Measurements from ENCODE around the gene LMO1. TPM values are rescaled to one million over a fixed set of nuclear protein-coding genes. Genes with fewer than 3 reads are reported as not detected.

Gene LMO1
- total and polyA plus RNA-seq, 10 of the 15 experiments (the other 5 are each of a cell fraction or from before 2014, with no cell fraction given), result not detected

DNA sequence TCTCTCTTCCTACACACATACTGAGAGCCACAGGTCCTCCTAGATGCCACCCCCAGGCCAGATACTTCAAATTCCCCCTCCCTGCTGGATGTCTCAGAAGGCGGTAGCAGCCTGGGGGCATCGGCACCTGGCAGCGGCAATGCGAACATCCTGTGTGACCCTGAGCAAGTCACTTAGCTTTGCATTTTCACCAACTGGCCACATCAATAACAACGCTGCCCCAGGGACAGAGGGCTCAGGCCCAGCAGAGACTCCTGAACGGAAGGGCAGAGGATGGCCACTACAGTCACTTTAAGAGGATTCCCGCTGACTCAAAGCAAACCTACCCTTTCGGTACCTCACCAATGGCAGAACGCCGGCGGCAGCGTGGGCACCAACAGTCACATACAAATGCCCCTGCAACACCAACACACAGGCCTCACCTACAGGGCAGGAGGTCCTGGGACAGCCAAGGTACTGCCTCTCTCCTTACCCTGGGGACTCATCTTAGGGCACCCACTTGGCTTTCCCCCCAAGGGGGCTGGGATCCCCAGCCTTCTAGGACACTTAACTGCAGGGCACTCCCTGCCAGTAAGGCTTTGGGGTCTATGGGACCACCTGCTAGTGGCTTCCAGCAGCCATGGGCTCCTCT lies 1.6 kb downstream of the LMO1 start:
- ChIA-PET CTCF (interaction anchor here (0.7 to 4.4 kb wide), 4 partner anchors 39 to 304 kb away, joined by 3 to 50 read pairs (median 24); no protein-coding TSS in a partner anchor), RAD21 (ENCODE audit: unreplicated experiment) (interaction anchor here (1.8 to 1.9 kb wide), 2 partner anchors 15 to 305 kb away, joined by 8 to 10 read pairs; no protein-coding TSS in a partner anchor), SMC1A (ENCODE audit: uncharacterized antibody, unreplicated experiment) (interaction anchor here (1.7 kb wide), 1 partner anchor 24 kb away, joined by 3 read pairs; no protein-coding TSS in a partner anchor), POLR2A (no interaction called here)
- DNase-seq (ENCODE audit: low read depth, low spot score), result no peak
- no peak overlapping the region for H3K27ac ChIP-seq (ENCODE audit: control insufficient read depth, insufficient read depth)
- H3K4me1 ChIP-seq (ENCODE audit: control insufficient read depth, insufficient read depth, low read length), result no peaks in the 10 kb centered on the region
- in situ Hi-C loops (cut with MboI) (no loop called here), intact Hi-C loops (cut with micrococcal nuclease; ENCODE audit: unreplicated experiment) (loop anchor here (5.0 kb wide), 1 partner anchor 70 kb away; no protein-coding TSS in a partner anchor)
- ATAC-seq, result no peak
- no peak for TF ChIP-seq TARDBP (IDR thresholded peaks at IDR 0.05; ENCODE audit: borderline replicate concordance)
- no peak for TF ChIP-seq EP300 (IDR thresholded peaks at IDR 0.05; ENCODE audit: borderline replicate concordance in 1 of 2, control insufficient read depth in 1 of 2, low read depth in 2 of 2, low read length in 2 of 2)
- no peak for TF ChIP-seq NR2C1 (IDR thresholded peaks at IDR 0.05)
- no peak for TF ChIP-seq TCF3 (IDR thresholded peaks at IDR 0.05; ENCODE audit: borderline replicate concordance, insufficient read depth, low read depth, low read length)
- no peak for TF ChIP-seq SPI1 (IDR thresholded peaks at IDR 0.05; ENCODE audit: borderline replicate concordance, insufficient read depth, low read depth, low read length)
- no peak for TF ChIP-seq MEF2B (IDR thresholded peaks at IDR 0.05; ENCODE audit: partially characterized antibody, poor library complexity, severe bottlenecking)
- no peak for TF ChIP-seq RAD51 (IDR thresholded peaks at IDR 0.05)
- TF ChIP-seq, protein P1, sequence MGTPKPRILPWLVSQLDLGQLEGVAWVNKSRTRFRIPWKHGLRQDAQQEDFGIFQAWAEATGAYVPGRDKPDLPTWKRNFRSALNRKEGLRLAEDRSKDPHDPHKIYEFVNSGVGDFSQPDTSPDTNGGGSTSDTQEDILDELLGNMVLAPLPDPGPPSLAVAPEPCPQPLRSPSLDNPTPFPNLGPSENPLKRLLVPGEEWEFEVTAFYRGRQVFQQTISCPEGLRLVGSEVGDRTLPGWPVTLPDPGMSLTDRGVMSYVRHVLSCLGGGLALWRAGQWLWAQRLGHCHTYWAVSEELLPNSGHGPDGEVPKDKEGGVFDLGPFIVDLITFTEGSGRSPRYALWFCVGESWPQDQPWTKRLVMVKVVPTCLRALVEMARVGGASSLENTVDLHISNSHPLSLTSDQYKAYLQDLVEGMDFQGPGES (IDR thresholded peaks at IDR 0.05), result no peak
- TF ChIP-seq, protein P2, sequence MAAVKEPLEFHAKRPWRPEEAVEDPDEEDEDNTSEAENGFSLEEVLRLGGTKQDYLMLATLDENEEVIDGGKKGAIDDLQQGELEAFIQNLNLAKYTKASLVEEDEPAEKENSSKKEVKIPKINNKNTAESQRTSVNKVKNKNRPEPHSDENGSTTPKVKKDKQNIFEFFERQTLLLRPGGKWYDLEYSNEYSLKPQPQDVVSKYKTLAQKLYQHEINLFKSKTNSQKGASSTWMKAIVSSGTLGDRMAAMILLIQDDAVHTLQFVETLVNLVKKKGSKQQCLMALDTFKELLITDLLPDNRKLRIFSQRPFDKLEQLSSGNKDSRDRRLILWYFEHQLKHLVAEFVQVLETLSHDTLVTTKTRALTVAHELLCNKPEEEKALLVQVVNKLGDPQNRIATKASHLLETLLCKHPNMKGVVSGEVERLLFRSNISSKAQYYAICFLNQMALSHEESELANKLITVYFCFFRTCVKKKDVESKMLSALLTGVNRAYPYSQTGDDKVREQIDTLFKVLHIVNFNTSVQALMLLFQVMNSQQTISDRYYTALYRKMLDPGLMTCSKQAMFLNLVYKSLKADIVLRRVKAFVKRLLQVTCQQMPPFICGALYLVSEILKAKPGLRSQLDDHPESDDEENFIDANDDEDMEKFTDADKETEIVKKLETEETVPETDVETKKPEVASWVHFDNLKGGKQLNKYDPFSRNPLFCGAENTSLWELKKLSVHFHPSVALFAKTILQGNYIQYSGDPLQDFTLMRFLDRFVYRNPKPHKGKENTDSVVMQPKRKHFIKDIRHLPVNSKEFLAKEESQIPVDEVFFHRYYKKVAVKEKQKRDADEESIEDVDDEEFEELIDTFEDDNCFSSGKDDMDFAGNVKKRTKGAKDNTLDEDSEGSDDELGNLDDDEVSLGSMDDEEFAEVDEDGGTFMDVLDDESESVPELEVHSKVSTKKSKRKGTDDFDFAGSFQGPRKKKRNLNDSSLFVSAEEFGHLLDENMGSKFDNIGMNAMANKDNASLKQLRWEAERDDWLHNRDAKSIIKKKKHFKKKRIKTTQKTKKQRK (IDR thresholded peaks at IDR 0.05; ENCODE audit: low read depth, low read length), result no peak
- TF ChIP-seq, protein P3, sequence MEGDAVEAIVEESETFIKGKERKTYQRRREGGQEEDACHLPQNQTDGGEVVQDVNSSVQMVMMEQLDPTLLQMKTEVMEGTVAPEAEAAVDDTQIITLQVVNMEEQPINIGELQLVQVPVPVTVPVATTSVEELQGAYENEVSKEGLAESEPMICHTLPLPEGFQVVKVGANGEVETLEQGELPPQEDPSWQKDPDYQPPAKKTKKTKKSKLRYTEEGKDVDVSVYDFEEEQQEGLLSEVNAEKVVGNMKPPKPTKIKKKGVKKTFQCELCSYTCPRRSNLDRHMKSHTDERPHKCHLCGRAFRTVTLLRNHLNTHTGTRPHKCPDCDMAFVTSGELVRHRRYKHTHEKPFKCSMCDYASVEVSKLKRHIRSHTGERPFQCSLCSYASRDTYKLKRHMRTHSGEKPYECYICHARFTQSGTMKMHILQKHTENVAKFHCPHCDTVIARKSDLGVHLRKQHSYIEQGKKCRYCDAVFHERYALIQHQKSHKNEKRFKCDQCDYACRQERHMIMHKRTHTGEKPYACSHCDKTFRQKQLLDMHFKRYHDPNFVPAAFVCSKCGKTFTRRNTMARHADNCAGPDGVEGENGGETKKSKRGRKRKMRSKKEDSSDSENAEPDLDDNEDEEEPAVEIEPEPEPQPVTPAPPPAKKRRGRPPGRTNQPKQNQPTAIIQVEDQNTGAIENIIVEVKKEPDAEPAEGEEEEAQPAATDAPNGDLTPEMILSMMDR (IDR thresholded peaks at IDR 0.05 in 2 of 3, conservative IDR thresholded peaks at IDR 0.05 in 1 of 3; ENCODE audit: control insufficient read depth in 2 of 3, extremely low read depth in 1 of 3, insufficient read depth in 1 of 3, low read depth in 3 of 3, low read length in 3 of 3), result no peak
- TF ChIP-seq FOXM1 (IDR thresholded peaks at IDR 0.05; ENCODE audit: low read depth, low read length), result no peak
- no peak for TF ChIP-seq ZNF207 (IDR thresholded peaks at IDR 0.05; ENCODE audit: borderline replicate concordance)
- TF ChIP-seq SP1 (IDR thresholded peaks at IDR 0.05; ENCODE audit: low read depth, low read length), result no peak
- peaks cover 14 to 17% of the 10 kb centered on the region in 2 experiments for H3K27me3 ChIP-seq (replicated peaks in 1 of 2; ENCODE audit: control insufficient read depth in 2 of 2, insufficient read depth in 2 of 2, low read length in 1 of 2)
- peak overlapping the region; percentile 26; the same call in 1 of the 2 replicates for H3K4me3 ChIP-seq
- 50% methylated on average over 12 of the region's 12 CpGs for WGBS (ENCODE audit: insufficient coverage, insufficient replicate concordance, low lambda C conversion rate, missing lambda C conversion rate)
- no peaks in the 10 kb centered on the region for H3K79me2 ChIP-seq (ENCODE audit: control insufficient read depth, insufficient read depth, low read length)
- no peak for FAIRE-seq
- no peak overlapping the region for H3K9ac ChIP-seq (ENCODE audit: control insufficient read depth, insufficient read depth, low read length)
- peak overlapping the region; percentile 75; the same call in 1 of the 2 replicates for H3K4me2 ChIP-seq (ENCODE audit: control insufficient read depth, insufficient read depth)
- no peak overlapping the region for H2AFZ ChIP-seq (ENCODE audit: control insufficient read depth, low read depth, low read length)
- no peaks in the 10 kb centered on the region for H4K20me1 ChIP-seq (ENCODE audit: control insufficient read depth, insufficient read depth)
- H3K36me3 ChIP-seq (ENCODE audit: control insufficient read depth in 2 of 2, insufficient read depth in 2 of 2, low read length in 1 of 2), result no peaks in the 10 kb centered on the region
- BruUV-seq (replicated peaks), result no TSS peak
- no peaks in the 10 kb centered on the region for H3K9me3 ChIP-seq (replicated peaks; ENCODE audit: control insufficient read depth, insufficient read depth, low read length)

Measured in GM12878 (cell line).